ENCODE results near the gene ALCAM.

ALCAM gene

GRCh38 chr3:105423397-105423796 is 56.7 kb downstream of the ALCAM start:
- in situ Hi-C loops (cut with MboI; ENCODE audit: low sequenced_read_pairs): no loop called here

DNA sequence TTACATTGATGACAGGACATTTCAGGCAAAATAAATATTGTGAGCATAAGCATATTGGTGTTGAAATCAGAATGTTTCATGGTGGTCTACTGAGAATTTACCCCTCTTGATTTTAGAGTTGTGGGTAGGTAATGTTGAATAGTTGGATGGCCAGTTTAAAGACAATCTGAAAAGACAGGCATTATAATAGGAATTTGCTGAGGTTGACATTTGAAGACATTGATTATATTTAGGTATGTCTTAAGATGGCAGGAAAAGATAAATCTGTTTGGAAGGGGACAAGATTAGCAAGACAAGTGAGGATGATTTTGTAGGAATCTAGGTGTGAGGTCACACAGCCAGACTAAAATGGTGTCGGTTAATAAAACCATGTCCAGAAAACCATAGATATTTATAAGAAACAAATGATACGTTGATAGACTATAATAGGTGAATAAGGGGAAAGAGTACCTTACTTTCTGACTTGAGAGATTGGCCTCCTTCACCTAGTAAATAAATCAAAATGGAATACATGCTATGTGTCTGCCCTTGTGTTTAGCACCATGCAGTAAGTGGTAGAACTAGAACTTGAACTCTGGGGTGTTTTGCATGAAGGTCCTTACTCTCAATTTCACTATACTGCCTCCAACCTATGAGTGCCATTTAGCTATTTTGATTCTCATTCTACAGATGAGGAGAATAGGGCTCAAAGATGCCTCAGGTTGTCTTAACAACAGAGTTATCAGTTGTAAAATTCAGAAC is 57.9 kb downstream of the ALCAM start:
- in situ Hi-C loops (cut with MboI; ENCODE audit: low sequenced_read_pairs): no loop called here

- in situ Hi-C loops (cut with MboI; ENCODE audit: low sequenced_read_pairs): no loop called here
Observed at GRCh38 chr3:105425153-105425502, 58.4 kb downstream of the ALCAM start.

DNA sequence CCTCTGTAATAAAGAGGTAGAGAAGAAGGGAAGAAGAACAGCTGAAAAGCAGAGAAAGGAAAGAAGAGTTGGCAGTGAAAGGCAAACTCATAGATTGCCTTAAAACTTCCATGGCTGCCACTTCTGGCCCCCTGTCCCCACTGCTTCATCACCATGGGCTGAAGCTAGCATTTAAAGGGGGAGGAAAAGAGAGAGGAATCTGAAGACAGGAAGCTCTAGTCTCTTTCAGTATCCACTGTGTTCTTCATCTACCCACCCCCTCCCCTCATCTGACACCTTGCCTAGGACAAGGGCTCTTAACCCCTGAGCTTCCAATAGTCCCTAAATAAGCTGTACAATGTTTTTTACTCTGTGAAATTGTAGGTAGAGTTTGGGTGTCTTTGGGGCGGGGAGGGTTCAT is 60.6 kb downstream of the ALCAM start:
- in situ Hi-C loops (cut with MboI; ENCODE audit: low sequenced_read_pairs): no loop called here

DNA sequence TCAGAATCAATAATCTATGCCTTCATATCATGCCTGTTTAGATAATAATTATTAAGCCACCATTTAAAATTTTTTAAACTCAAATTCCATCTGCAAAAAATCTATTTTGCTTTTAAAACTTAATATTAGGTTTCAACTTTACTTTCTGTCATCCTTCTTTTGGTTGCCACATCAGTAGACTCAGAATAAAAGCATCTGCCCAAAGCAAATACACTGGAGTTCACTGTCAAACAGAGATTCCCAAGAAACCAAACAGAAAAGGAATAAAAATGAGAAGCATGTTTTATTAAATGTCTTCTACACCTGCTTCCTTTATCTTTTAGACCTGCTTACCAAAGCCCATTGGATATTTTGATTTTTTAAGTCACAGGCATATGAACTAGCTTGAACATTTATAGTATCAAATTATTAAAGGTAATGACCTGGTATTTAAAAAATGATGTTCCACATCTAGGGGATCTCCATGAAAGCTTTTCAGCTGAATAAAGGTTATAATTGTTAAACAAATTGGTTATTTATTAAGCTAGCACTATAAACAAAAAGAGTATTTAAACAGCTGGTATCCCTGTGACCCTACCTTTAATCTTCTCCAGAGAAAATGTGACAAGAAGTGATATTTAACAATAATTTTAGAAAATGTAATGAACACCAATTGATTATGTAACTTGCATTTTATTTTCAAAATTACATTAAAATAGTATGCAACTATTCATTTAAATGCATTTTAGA is 62.5 kb downstream of the ALCAM start:
- in situ Hi-C loops (cut with MboI; ENCODE audit: low sequenced_read_pairs): no loop called here

GRCh38 chr3:105430455-105430854 is 63.7 kb downstream of the ALCAM start:
- in situ Hi-C loops (cut with MboI; ENCODE audit: low sequenced_read_pairs): no loop called here

DNA sequence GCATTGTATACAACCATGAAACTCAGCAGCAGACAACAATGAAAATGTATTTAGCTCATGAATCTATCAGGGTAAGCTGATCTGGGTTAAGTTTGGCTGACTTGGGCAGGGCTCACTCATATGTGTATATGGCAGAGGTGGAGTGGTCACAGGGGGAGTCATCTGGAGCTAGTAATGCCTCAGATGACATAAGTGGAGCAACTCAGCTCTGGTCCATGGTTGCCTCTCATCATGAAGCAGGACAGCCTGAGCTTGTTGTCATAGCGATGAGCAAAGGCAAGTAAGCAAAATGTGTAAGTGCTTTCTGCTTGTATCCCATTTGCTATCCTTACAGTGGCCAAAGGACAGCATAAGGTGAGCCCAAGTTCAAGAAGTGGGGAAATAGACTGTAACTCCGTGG is 64.5 kb downstream of the ALCAM start:
- in situ Hi-C loops (cut with MboI; ENCODE audit: low sequenced_read_pairs): no loop called here

DNA sequence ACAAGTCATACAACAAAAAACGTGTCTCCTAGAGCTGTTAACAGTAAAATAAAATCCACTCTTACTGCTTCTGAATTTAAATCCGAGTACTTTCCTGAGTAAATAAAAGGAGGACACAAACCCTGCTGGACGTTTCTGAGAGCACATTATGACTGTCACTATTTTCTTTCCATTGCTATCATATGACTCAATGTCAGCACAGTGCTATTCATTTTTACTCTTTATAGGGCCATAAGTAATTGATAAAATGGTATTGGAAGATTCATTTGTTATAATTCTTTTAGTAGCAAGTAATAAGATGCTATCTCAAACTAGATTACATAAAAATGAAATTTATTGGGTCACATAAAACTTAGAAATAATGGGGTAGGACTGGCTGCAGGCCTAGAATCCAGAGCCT is 68.6 kb downstream of the ALCAM start:
- in situ Hi-C loops (cut with MboI; ENCODE audit: low sequenced_read_pairs): no loop called here

DNA sequence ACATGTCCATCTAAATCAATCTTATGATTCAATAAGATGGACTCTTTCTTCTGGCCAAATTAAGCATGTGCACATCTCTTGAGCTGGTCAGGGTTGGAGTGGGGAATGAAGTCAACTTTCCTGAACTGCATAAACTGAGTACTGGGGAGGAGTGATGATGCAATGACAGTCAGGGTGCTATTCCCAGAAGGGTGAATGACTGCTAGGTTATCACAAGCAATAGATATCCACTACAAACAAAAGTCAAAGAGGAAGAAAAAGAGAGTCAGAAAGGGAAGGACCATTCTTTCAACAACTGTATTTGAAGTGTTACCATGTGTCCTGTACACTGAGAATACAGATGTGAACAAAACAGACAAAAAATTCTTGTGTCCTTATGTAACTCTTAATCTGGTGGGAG is 70.0 kb downstream of the ALCAM start:
- in situ Hi-C loops (cut with MboI; ENCODE audit: low sequenced_read_pairs): no loop called here

DNA sequence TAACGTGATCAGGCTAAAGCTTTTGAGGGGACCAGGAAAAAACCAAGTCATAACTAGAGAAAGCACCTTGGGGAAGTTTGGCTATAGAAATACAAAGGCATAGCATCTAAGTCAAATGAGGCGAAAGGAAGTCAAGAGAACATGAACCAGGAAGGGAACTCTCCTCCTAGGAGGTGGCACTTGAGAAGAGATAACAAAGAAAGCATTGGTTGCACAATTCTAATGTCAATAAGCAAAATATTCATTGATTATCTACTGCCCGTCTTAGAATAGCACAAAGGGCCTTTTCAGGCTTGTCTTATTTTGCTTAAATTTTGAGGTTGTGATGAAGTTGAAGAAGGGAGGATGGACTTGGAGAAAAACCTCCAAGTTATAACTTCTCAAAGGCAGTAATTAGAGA is 73.4 kb downstream of the ALCAM start:
- in situ Hi-C loops (cut with MboI; ENCODE audit: low sequenced_read_pairs): no loop called here

GRCh38 chr3:105444725-105445124 is 78.0 kb downstream of the ALCAM start:
- in situ Hi-C loops (cut with MboI; ENCODE audit: low sequenced_read_pairs): no loop called here

- in situ Hi-C loops (cut with MboI; ENCODE audit: low sequenced_read_pairs): no loop called here
Observed at GRCh38 chr3:105448338-105448982, 81.8 kb downstream of the ALCAM start.

DNA sequence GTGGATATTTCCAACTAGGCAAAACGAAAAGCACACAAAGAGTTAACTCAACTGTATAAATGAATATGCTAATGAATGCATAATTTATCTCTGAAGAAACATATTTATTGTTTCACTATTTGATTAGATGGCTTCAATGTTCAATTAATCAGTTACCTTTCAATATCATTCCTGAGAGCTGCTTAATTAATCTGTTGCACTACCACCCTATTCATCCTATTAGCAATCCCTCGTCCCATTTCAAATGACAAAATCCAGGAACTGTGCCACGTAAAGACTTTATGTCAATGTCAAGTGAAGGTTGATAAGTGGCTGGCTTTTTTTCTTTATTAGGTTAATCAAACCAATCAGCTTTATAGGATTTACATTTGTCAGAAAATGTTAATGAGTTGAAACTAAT is 82.7 kb downstream of the ALCAM start:
- in situ Hi-C loops (cut with MboI; ENCODE audit: low sequenced_read_pairs): no loop called here

DNA sequence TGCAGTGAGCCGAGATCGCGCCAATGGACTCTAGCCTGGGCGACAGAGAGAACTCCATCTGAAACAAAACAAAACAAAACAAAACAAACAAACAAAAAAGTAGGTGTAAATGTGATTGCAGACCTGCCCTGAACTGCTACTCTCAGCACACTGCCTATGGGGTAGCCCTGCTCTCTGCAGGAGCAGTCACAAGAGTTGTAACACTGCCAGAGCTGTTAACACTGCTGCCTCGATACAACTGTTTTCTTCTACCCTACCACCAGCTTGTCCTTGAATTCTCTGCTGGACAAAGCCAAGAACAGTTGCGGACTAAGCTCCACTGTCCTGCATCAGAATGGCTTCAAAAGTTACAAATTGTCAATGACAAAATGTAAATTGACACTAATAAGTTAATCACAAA is 89.3 kb downstream of the ALCAM start:
- in situ Hi-C loops (cut with MboI; ENCODE audit: low sequenced_read_pairs): no loop called here

- in situ Hi-C loops (cut with MboI; ENCODE audit: low sequenced_read_pairs): no loop called here
Observed at GRCh38 chr3:105458518-105459215, 92.0 kb downstream of the ALCAM start.

DNA sequence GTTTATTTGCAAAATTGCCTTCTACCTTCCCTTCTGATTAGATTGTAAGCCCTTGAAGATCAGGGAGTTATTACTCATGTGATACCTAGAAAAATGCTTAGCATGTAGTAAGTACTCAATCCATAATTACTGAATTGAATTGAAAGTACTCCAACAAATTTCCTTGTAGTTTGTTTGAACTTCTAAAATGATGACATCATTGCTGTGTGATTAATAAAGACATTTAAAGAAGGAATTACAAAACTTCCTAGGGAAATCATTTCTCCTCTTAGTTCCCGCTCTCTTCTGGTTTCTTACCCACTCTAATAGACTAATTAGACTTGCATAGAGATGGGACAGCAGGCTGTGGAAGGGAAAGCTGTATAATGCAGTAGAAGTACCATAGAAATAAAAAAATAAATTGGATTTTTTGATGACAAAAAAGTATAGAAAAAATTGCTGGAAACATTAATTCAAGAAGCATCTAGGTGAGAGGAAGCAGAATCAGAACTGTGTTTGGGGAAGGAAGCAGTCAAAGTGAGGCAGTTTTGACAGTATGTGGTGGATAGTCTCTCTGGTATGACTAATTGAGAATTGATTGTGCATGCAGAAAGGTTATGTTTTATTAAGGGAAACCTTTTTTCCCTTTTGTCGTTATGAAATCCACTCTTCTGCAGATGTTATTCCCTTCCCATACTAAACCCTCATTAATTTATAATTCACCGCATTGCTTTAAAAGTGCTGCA is 93.0 kb downstream of the ALCAM start:
- in situ Hi-C loops (cut with MboI; ENCODE audit: low sequenced_read_pairs): no loop called here

DNA sequence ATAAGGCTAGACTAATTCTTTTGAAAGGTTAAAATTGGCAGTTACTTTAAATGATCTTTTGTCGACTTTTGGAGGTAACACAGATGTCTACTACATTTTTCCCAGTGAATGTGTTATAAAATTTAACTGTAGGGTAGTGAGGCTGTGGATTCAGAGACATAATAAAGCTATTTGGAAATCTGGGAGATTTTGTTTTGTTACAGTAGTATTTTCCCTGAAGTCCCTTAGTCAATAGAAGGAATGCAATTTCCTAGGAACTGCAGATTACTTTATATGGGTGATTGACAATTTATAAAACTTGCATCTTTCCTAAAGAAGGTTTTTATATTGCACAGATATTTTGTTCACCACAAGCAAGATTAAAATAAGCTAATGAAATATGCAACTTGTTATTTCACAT is 96.9 kb downstream of the ALCAM start:
- in situ Hi-C loops (cut with MboI; ENCODE audit: low sequenced_read_pairs): no loop called here

- in situ Hi-C loops (cut with MboI; ENCODE audit: low sequenced_read_pairs): no loop called here
Observed at GRCh38 chr3:105465251-105465853, 98.6 kb downstream of the ALCAM start.

- in situ Hi-C loops (cut with MboI; ENCODE audit: low sequenced_read_pairs): no loop called here
Observed at GRCh38 chr3:105466072-105466471, 99.4 kb downstream of the ALCAM start.

All from hTERT RPE-1 (cell line).